ENCODE results near the gene ZNF358.

Gene ZNF358

DNA sequence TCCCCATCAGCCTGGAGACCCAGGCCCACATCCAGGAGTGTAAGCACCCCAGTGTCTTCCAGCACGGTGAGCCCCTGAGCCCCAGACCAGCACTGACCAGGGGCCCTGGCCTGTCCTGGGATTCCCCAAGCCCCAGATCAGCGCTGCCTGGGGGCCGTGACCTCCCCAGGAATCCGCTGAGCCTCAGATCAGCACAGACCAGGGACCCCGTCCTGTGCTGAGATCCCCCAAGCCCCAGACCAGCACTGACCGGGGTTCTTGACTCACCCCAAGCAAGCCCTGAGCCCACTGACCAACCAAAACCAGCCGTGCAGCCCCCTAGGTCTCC, 12.3 kb downstream of the ZNF358 start:
- H3K9ac ChIP-seq (ENCODE audit: low read length) = no peak overlapping the region
- TF ChIP-seq EZH2 (IDR thresholded peaks at IDR 0.05; ENCODE audit: borderline replicate concordance, low read length) = no peak
- TF ChIP-seq, protein P1, sequence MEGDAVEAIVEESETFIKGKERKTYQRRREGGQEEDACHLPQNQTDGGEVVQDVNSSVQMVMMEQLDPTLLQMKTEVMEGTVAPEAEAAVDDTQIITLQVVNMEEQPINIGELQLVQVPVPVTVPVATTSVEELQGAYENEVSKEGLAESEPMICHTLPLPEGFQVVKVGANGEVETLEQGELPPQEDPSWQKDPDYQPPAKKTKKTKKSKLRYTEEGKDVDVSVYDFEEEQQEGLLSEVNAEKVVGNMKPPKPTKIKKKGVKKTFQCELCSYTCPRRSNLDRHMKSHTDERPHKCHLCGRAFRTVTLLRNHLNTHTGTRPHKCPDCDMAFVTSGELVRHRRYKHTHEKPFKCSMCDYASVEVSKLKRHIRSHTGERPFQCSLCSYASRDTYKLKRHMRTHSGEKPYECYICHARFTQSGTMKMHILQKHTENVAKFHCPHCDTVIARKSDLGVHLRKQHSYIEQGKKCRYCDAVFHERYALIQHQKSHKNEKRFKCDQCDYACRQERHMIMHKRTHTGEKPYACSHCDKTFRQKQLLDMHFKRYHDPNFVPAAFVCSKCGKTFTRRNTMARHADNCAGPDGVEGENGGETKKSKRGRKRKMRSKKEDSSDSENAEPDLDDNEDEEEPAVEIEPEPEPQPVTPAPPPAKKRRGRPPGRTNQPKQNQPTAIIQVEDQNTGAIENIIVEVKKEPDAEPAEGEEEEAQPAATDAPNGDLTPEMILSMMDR (IDR thresholded peaks at IDR 0.05; ENCODE audit: low read length) = no peak
- no peaks in the 10 kb centered on the region for H4K20me1 ChIP-seq (ENCODE audit: insufficient read depth, low read length)
- H3K4me3 ChIP-seq (ENCODE audit: low read depth, low read length, poor library complexity, severe bottlenecking) = no peak overlapping the region
- no peak overlapping the region for H3K4me2 ChIP-seq (ENCODE audit: low read length)
- no peaks in the 10 kb centered on the region; the same call in 1 of the 2 replicates for H3K36me3 ChIP-seq (ENCODE audit: insufficient read depth, low read length)
- no peak overlapping the region for H3K27ac ChIP-seq (ENCODE audit: low read depth, low read length, poor library complexity, severe bottlenecking)
- no peak overlapping the region for H2AFZ ChIP-seq (ENCODE audit: low read length)
- no peaks in the 10 kb centered on the region for H3F3A ChIP-seq (ENCODE audit: insufficient read depth, low read length)
- peaks cover 5% of the 10 kb centered on the region for H3K4me1 ChIP-seq (ENCODE audit: insufficient read depth, low read length, severe bottlenecking)
- H3K79me2 ChIP-seq (ENCODE audit: insufficient read depth, low read length) = no peaks in the 10 kb centered on the region
- H3K9me2 ChIP-seq (ENCODE audit: low read depth, low read length) = no peaks in the 10 kb centered on the region
- H3K9me3 ChIP-seq (ENCODE audit: low read length) = no peaks in the 10 kb centered on the region
- H3K27me3 ChIP-seq (ENCODE audit: insufficient read depth, low read length) = no peaks in the 10 kb centered on the region

DNA sequence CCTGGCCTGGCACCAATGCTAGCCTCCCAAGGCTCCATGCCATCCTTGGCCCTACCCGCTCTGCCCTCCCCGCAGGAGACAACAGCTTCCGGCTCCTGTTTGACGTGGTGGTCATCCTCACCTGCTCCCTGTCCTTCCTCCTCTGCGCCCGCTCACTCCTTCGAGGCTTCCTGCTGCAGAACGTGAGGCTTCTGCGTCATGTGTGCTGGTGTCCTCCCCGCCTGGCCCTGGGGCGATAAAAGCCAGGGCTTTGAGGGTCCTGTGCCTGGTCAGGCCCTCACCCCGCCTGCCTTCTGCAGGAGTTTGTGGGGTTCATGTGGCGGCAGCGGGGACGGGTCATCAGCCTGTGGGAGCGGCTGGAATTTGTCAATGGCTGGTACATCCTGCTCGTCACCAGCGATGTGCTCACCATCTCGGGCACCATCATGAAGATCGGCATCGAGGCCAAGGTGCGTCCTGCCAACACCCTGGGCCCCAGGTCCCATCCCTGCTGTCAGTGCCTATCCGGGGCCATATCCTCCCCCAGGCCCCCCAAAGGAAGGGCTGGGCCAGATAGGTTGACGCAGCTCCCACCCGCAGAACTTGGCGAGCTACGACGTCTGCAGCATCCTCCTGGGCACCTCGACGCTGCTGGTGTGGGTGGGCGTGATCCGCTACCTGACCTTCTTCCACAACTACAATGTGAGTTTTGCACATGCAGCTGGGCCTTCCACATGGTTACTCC, 12.8 kb downstream of the ZNF358 start:
- TF ChIP-seq EZH2 (IDR thresholded peaks at IDR 0.05; ENCODE audit: borderline replicate concordance, low read length) = no peak
- TF ChIP-seq, protein P1 (IDR thresholded peaks at IDR 0.05; ENCODE audit: low read length) = no peak

DNA sequence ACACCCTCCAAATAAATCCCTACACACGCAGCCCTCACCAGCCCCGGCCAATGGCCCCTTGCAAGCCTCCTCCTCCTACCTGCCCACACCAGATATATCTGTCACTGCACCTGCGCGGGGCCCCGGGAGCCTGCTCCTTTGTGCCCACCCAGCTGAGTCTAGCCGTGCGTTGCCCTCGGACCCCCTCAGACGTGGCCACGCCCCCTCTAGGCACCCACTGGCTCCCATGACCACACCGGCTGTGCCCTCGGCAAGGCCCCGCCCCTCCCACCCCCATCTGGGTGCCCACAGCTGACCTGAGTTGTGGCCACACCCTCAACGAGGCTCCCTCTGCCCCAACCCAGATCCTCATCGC, 13.3 kb downstream of the ZNF358 start:
- Histone ChIP-seq H3K4me3 (ENCODE audit: low read depth, low read length, poor library complexity, severe bottlenecking) (no peak overlapping the region), H3K9me3 (ENCODE audit: low read length) (no peaks in the 10 kb centered on the region), H3K4me2 (ENCODE audit: low read length) (no peak overlapping the region), H3K27ac (ENCODE audit: low read depth, low read length, poor library complexity, severe bottlenecking) (no peak overlapping the region), H3K36me3 (ENCODE audit: insufficient read depth, low read length) (no peaks in the 10 kb centered on the region; the same call in 1 of the 2 replicates), H3K4me1 (ENCODE audit: insufficient read depth, low read length, severe bottlenecking) (peaks cover 5% of the 10 kb centered on the region), H3F3A (ENCODE audit: insufficient read depth, low read length) (no peaks in the 10 kb centered on the region), H3K27me3 (ENCODE audit: insufficient read depth, low read length) (no peaks in the 10 kb centered on the region), H3K9me2 (ENCODE audit: low read depth, low read length) (no peaks in the 10 kb centered on the region), H4K20me1 (ENCODE audit: insufficient read depth, low read length) (no peaks in the 10 kb centered on the region), H3K79me2 (ENCODE audit: insufficient read depth, low read length) (no peaks in the 10 kb centered on the region), H2AFZ (ENCODE audit: low read length) (no peak overlapping the region), H3K9ac (ENCODE audit: low read length) (no peak overlapping the region)
- TF ChIP-seq EZH2 (IDR thresholded peaks at IDR 0.05; ENCODE audit: borderline replicate concordance, low read length) = no peak
- TF ChIP-seq, protein P1 (IDR thresholded peaks at IDR 0.05; ENCODE audit: low read length) = no peak

More for the DNA sequence above, 12.8 kb downstream of the ZNF358 start:
- H3K79me2 ChIP-seq (ENCODE audit: insufficient read depth, low read length) = no peaks in the 10 kb centered on the region
- no peak overlapping the region for H3K4me3 ChIP-seq (ENCODE audit: low read depth, low read length, poor library complexity, severe bottlenecking)
- no peak overlapping the region for H2AFZ ChIP-seq (ENCODE audit: low read length)
- H3K9ac ChIP-seq (ENCODE audit: low read length) = no peak overlapping the region
- no peak overlapping the region for H3K27ac ChIP-seq (ENCODE audit: low read depth, low read length, poor library complexity, severe bottlenecking)
- no peaks in the 10 kb centered on the region for H3K27me3 ChIP-seq (ENCODE audit: insufficient read depth, low read length)
- no peaks in the 10 kb centered on the region; the same call in 1 of the 2 replicates for H3K36me3 ChIP-seq (ENCODE audit: insufficient read depth, low read length)
- H3K4me2 ChIP-seq (ENCODE audit: low read length) = no peak overlapping the region
- H3K4me1 ChIP-seq (ENCODE audit: insufficient read depth, low read length, severe bottlenecking) = peaks cover 4% of the 10 kb centered on the region
- no peaks in the 10 kb centered on the region for H3K9me3 ChIP-seq (ENCODE audit: low read length)
- H3K9me2 ChIP-seq (ENCODE audit: low read depth, low read length) = no peaks in the 10 kb centered on the region
- no peaks in the 10 kb centered on the region for H4K20me1 ChIP-seq (ENCODE audit: insufficient read depth, low read length)
- H3F3A ChIP-seq (ENCODE audit: insufficient read depth, low read length) = no peaks in the 10 kb centered on the region
